Endothelial cell of umbilical vein (primary cell): Measurements from ENCODE around the gene CTR9. TPM values are rescaled to one million over a fixed set of nuclear protein-coding genes. Genes with fewer than 3 reads are reported as not detected.

ENCODE experiments used
- BruUV-seq: library from RNA; stranded (reverse); fragments of 400-500 nt; replicated peaks from 2 replicates; lab custom pipeline; 2021; lab: Mats Ljungman, UMichigan
- CTCF ChIA-PET: fragments of 300-600, 350-600 bp; sonication (Branson Sonifier 250); formaldehyde crosslinking; loops from one replicate; lab custom pipeline; 2021; ENCODE audit warnings: antibody characterized with exemption, inconsistent platforms; lab: Charles Lee
- POLR2A ChIA-PET: fragments of 300-600, 350-600 bp; sonication (Branson Sonifier 250); formaldehyde crosslinking; loops from one replicate; lab custom pipeline; 2021; ENCODE audit warnings: antibody characterized with exemption, inconsistent platforms; lab: Charles Lee
- DNase-seq: peaks from one replicate; pipeline ENCODE4 v3.0.0-alpha.2; 2011; ENCODE audit warnings: low read depth, low spot score
- FAIRE-seq: peaks from 2 replicates; lab custom pipeline; 2011; peaks lifted over from hg19 to GRCh38; lab: Jason Lieb, UNC
- H2AFZ ChIP-seq: 2 replicates; pipeline ENCODE4 v1.6.0; 2012; ENCODE audit warnings: low read depth, low read length, control low read depth, inconsistent platforms
- H3K27ac ChIP-seq: 2 replicates; pipeline ENCODE4 v1.5.1; 2011; ENCODE audit warnings: low read depth, mild to moderate bottlenecking, control low read depth, low read length, moderate library complexity; ENCODE audit not compliant: insufficient read depth
- H3K27me3 ChIP-seq, 2 experiments: 2 replicates each; pipeline versions ENCODE4 v1.6.0 to v1.6.1; 2011; ENCODE audit warnings: low read length in 2 of 2, mixed read lengths in 1 of 2; ENCODE audit not compliant: control insufficient read depth in 2 of 2, insufficient read depth in 2 of 2
- H3K36me3 ChIP-seq, 2 experiments: 2 replicates in 1 of 2; 3 replicates in 1 of 2; pipeline ENCODE4 v1.5.1; 2011; ENCODE audit warnings: low read length in 2 of 2, mild to moderate bottlenecking in 1 of 2, moderate library complexity in 1 of 2; ENCODE audit not compliant: control insufficient read depth in 2 of 2, insufficient read depth in 2 of 2; ENCODE audit errors: extremely low read depth in 1 of 2
- H3K4me1 ChIP-seq: 3 replicates; pipeline ENCODE4 v1.5.1; 2011; ENCODE audit warnings: mild to moderate bottlenecking, low read length; ENCODE audit not compliant: control insufficient read depth, insufficient read depth; ENCODE audit errors: extremely low read depth
- H3K4me2 ChIP-seq: 2 replicates; pipeline ENCODE4 v1.6.1; 2011; ENCODE audit warnings: low read length, control low read depth, mixed read lengths; ENCODE audit not compliant: insufficient read depth
- H3K4me3 ChIP-seq, 3 experiments: fragments of 200-600 bp in 1 of 3; sonication (generic), shearing (Covaris generic) in 1 of 3; replicated peaks in 1 of 3; 2 replicates each; pipeline ENCODE4 v1.5.1; 2011 to 2016; ENCODE audit warnings: control low read depth in 3 of 3, low read length in 3 of 3, mild to moderate bottlenecking in 2 of 3, inconsistent platforms in 1 of 3, low read depth in 1 of 3, moderate library complexity in 1 of 3; ENCODE audit not compliant: insufficient read depth in 1 of 3
- H3K79me2 ChIP-seq: 2 replicates; pipeline ENCODE4 v1.6.0; 2012; ENCODE audit warnings: low read length, inconsistent platforms; ENCODE audit not compliant: control insufficient read depth, insufficient read depth
- H3K9ac ChIP-seq: replicated peaks from 2 replicates; pipeline ENCODE3; 2011; ENCODE audit warnings: low read length, control low read depth; ENCODE audit not compliant: insufficient read depth; ENCODE audit errors: extremely low read depth
- H3K9me1 ChIP-seq: replicated peaks from 3 replicates; pipeline ENCODE4 v1.6.0; 2011; ENCODE audit warnings: mild to moderate bottlenecking, low read length; ENCODE audit not compliant: control insufficient read depth, insufficient read depth; ENCODE audit errors: extremely low read depth
- H3K9me3 ChIP-seq: replicated peaks from 2 replicates; pipeline ENCODE4 v1.5.1; 2012; ENCODE audit warnings: low read length, inconsistent platforms; ENCODE audit not compliant: control insufficient read depth, insufficient read depth
- H4K20me1 ChIP-seq: replicated peaks from 2 replicates; pipeline ENCODE3; 2011; ENCODE audit warnings: mild to moderate bottlenecking, low read length; ENCODE audit not compliant: control insufficient read depth, insufficient read depth; ENCODE audit errors: extremely low read depth
- FOS ChIP-seq: IDR thresholded peaks from 2 replicates; pipeline ENCODE4 v1.6.1; 2011; ENCODE audit warnings: mild to moderate bottlenecking, low read length, moderate library complexity, borderline replicate concordance; ENCODE audit not compliant: insufficient read depth
- GATA2 ChIP-seq: IDR thresholded peaks from 2 replicates; pipeline ENCODE4 v1.7.0; 2011; ENCODE audit warnings: low read depth, mild to moderate bottlenecking, moderate library complexity, mixed read lengths, low read length; ENCODE audit not compliant: insufficient read length, insufficient read depth
- JUN ChIP-seq: IDR thresholded peaks from 2 replicates; pipeline ENCODE4 v1.6.1; 2011; ENCODE audit warnings: borderline replicate concordance, low read depth; ENCODE audit not compliant: insufficient read length, insufficient read depth
- MYC ChIP-seq: IDR thresholded peaks from one replicate; pipeline ENCODE4 v1.6.1; 2011; ENCODE audit warnings: mild to moderate bottlenecking, low read depth, low read length
- POLR2A ChIP-seq: IDR thresholded peaks from 2 replicates; pipeline ENCODE4 v1.6.1; 2012; ENCODE audit warnings: low read depth, mild to moderate bottlenecking, control low read depth, low read length
- POLR2AphosphoS5 ChIP-seq: IDR thresholded peaks from 2 replicates; pipeline ENCODE4 v1.6.1; 2012; ENCODE audit warnings: low read depth, mild to moderate bottlenecking, control low read depth, low read length, moderate library complexity; ENCODE audit not compliant: insufficient read depth
- dilution Hi-C: fragments of 300-500 bp; cut with MboI; formaldehyde crosslinking; loops from one replicate; pipeline ENCODE4 v1.15.0; 2019; ENCODE audit warnings: low sequenced_read_pairs; ENCODE audit not compliant: extremely low pct_ligation_motif_present
- intact Hi-C: fragments of 100-400 bp; cut with micrococcal nuclease; formaldehyde crosslinking; loops from one replicate; pipeline ENCODE4 v1.10.0; 2022
- polyA plus RNA-seq, 4 experiments: library from polyadenylated mRNA; depleted of rRNA in 3 of 4; stranded (reverse) in 3 of 4; unstranded in 1 of 4; fragments of >200 nt; gene quantifications; 2 replicates each; pipeline versions ENCODE4 v1.2.1 to v1.2.3, GENCODE V29; 2011 to 2012; ENCODE audit warnings: missing spikeins in 1 of 4
- total RNA-seq: library from RNA; stranded (reverse); gene quantifications from 2 replicates; pipeline ENCODE4 v1.2.3, GENCODE V29; 2021
- TF ChIP-seq, protein P1 (sequence below): IDR thresholded peaks from 2 replicates; pipeline ENCODE4 v1.6.1; 2011; ENCODE audit not compliant: insufficient read depth, insufficient read length
- TF ChIP-seq, protein P2 (sequence below), 2 donors: IDR thresholded peaks; 1 replicate in 1 of 2; 2 replicates in 1 of 2; pipeline ENCODE4 v1.5.1; 2011; ENCODE audit warnings: low read length in 2 of 2, mild to moderate bottlenecking in 2 of 2, moderate library complexity in 2 of 2, control low read depth in 1 of 2, inconsistent platforms in 1 of 2, low read depth in 1 of 2; ENCODE audit not compliant: insufficient read depth in 1 of 2; ENCODE audit errors: extremely low read depth in 1 of 2

CTR9 gene
- total and polyA plus RNA-seq, 2 donors (not counting 3 experiments of a cell fraction or from before 2014, with no cell fraction given), result 7.5 to 33.2 TPM

DNA sequence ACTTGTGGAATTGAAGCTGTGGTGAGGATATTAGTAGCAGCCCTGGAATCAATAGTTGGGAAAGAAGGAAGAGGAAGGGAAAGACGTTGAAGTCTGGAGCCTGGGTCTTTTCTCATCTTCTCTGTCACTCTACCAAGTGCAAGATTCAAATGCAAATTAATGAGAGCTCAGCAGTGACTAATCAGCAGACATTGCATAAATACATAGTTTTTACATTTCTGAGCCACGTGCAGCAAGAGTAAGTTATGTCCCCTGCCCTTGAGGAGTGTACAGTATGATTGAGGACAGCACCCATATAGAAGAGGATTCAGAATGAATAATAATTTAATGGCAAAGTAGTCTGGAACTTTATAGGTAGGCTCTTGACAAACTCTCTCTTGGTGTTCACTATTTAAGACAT lies 23.8 kb downstream of the CTR9 start:
- dilution Hi-C loops, result no loop called here
- Histone ChIP-seq H3K4me3 (no peak overlapping the region), H3K36me3 (peaks cover 21 to 36% of the 10 kb centered on the region in 2 experiments), H3K27me3 (no peaks in the 10 kb centered on the region), H3K27ac (no peak overlapping the region), H3K9me1 (no peaks in the 10 kb centered on the region), H3K79me2 (no peaks in the 10 kb centered on the region), H2AFZ (no peak overlapping the region), H3K4me2 (no peak overlapping the region), H4K20me1 (no peaks in the 10 kb centered on the region), H3K9me3 (no peaks in the 10 kb centered on the region), H3K4me1 (no peaks in the 10 kb centered on the region), H3K9ac (no peak overlapping the region)
- DNase-seq (no peak), FAIRE-seq (no peak)
- no TSS peak for BruUV-seq
- ChIA-PET POLR2A (no interaction called here), CTCF (no interaction called here)
- TF ChIP-seq POLR2AphosphoS5 (no peak), FOS (no peak), MYC (no peak), GATA2 (no peak), JUN (no peak), POLR2A (no peak)
- TF ChIP-seq, protein P1, sequence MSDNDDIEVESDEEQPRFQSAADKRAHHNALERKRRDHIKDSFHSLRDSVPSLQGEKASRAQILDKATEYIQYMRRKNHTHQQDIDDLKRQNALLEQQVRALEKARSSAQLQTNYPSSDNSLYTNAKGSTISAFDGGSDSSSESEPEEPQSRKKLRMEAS, result no peak
- TF ChIP-seq, protein P2, sequence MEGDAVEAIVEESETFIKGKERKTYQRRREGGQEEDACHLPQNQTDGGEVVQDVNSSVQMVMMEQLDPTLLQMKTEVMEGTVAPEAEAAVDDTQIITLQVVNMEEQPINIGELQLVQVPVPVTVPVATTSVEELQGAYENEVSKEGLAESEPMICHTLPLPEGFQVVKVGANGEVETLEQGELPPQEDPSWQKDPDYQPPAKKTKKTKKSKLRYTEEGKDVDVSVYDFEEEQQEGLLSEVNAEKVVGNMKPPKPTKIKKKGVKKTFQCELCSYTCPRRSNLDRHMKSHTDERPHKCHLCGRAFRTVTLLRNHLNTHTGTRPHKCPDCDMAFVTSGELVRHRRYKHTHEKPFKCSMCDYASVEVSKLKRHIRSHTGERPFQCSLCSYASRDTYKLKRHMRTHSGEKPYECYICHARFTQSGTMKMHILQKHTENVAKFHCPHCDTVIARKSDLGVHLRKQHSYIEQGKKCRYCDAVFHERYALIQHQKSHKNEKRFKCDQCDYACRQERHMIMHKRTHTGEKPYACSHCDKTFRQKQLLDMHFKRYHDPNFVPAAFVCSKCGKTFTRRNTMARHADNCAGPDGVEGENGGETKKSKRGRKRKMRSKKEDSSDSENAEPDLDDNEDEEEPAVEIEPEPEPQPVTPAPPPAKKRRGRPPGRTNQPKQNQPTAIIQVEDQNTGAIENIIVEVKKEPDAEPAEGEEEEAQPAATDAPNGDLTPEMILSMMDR (IDR thresholded peaks at IDR 0.05; ENCODE audit: extremely low read depth in 1 of 2, insufficient read depth in 1 of 2, low read depth in 1 of 2, low read length in 2 of 2), result no peak
- intact Hi-C loops, result no loop called here
